Gastrocnemius medialis (tissue), 4 donors: Measurements from ENCODE around the gene CAPRIN1.

ENCODE experiments used
- POLR2A ChIP-seq, 2 donors: fragments of 450-650 bp; IDR thresholded peaks; one replicate each; pipeline ENCODE4 v1.6.1; 2017; ENCODE audit warnings: antibody characterized with exemption in 2 of 2, mild to moderate bottlenecking in 2 of 2, moderate library complexity in 2 of 2
- TF ChIP-seq, protein P1 (sequence below), 5 experiments: fragments of 450-650 bp in 3 of 5; fragments of 200-600 bp in 2 of 5; sonication (generic) in 2 of 5; IDR thresholded peaks in 4 of 5; conservative IDR thresholded peaks in 1 of 5; 1 replicate in 4 of 5; 2 replicates in 1 of 5; pipeline ENCODE4 v1.5.1; 2016 to 2019; ENCODE audit warnings: antibody characterized with exemption in 5 of 5, mild to moderate bottlenecking in 3 of 5, moderate library complexity in 3 of 5

DNA sequence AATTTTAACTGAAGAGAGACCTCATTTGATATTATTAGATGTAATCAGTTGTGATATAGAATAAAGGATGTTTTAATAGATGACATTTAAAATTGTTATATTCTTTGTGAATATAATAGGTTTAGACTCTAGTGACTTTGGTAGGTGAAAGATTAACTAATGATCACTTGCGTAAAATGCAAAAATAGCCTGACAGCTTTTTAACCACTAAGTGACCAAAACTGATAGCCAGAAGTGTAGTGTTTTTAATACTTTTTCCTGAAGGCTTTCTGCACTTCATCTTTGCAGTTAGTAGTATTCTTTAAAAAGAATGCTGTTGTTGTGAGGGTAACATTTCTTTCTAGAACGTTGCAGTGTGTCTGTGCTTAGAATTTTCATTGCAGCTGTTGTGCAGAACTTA is 5.1 kb downstream of the CAPRIN1 start:
- TF ChIP-seq, protein P1, sequence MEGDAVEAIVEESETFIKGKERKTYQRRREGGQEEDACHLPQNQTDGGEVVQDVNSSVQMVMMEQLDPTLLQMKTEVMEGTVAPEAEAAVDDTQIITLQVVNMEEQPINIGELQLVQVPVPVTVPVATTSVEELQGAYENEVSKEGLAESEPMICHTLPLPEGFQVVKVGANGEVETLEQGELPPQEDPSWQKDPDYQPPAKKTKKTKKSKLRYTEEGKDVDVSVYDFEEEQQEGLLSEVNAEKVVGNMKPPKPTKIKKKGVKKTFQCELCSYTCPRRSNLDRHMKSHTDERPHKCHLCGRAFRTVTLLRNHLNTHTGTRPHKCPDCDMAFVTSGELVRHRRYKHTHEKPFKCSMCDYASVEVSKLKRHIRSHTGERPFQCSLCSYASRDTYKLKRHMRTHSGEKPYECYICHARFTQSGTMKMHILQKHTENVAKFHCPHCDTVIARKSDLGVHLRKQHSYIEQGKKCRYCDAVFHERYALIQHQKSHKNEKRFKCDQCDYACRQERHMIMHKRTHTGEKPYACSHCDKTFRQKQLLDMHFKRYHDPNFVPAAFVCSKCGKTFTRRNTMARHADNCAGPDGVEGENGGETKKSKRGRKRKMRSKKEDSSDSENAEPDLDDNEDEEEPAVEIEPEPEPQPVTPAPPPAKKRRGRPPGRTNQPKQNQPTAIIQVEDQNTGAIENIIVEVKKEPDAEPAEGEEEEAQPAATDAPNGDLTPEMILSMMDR (IDR thresholded peaks at IDR 0.05 in 4 of 5, conservative IDR thresholded peaks at IDR 0.05 in 1 of 5) = no peak
- no peak for TF ChIP-seq POLR2A (IDR thresholded peaks at IDR 0.05)
